NB4 (cell line): ENCODE measurements around the gene ARHGEF37.

Source experiments
- CTCF ChIP-seq: IDR thresholded peaks from one replicate; pipeline ENCODE4 v1.5.1; 2012; ENCODE audit warnings: low read depth, low read length
- MAX ChIP-seq: IDR thresholded peaks from 2 replicates; pipeline ENCODE4 v1.6.1; 2011; ENCODE audit warnings: low read depth, low read length
- MYC ChIP-seq: IDR thresholded peaks from 2 replicates; pipeline ENCODE4 v1.6.1; 2011; ENCODE audit warnings: low read depth, low read length
- POLR2A ChIP-seq: IDR thresholded peaks from 2 replicates; pipeline ENCODE4 v1.6.1; 2011; ENCODE audit warnings: mild to moderate bottlenecking; ENCODE audit not compliant: insufficient read length; ENCODE audit errors: extremely low read depth

- no peak for TF ChIP-seq CTCF
- no peak for TF ChIP-seq POLR2A
- no peak for TF ChIP-seq MAX
- TF ChIP-seq MYC = no peak
Measured at GRCh38 chr5:149681252-149681651, 100.0 kb downstream of the ARHGEF37 start.
